GM19468 (cell line): ENCODE data around the gene MYL12B.
"Not testable (repeated sequence)": the region's sequence is repeated elsewhere in the genome, so short reads cannot be mapped to it uniquely, and the experiment has no call there.

Experiments
- ATAC-seq: cut with Tn5 transposase; IDR thresholded peaks from one replicate; pipeline ENCODE4 v1.9.1; 2021; ENCODE audit warnings: mild to moderate bottlenecking, moderate library complexity, moderate number of reproducible peaks; ENCODE audit not compliant: unreplicated experiment; ENCODE audit errors: extremely low read depth

Gene MYL12B

GRCh38 chr18:3256693-3257626 is 5.0 kb upstream of the MYL12B start:
- no peak for ATAC-seq

DNA sequence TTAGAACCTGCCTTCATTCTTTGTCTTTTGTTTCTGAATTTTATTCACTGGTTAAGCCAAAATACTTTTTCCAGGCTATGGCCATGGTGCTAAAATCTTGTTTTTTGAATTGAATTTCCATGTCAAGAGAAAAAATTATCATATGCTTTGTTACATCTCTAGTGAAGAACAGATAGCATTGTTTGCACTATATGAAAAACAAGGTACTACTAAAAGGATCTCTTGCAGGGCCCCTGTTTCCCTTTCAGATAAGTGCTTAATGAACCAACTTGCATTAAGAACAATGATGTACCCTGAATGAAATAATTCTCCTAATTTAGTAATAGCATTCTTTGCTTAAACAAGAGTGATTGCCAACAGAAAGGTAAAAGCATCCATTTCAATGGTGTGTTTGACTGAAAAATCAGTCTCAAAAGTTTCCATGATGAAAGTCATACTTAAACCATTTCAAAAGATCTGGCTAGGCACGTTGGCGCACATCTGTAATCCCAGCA is 4.3 kb upstream of the MYL12B start:
- no peak for ATAC-seq

- ATAC-seq: no peak
These were observed 949 bp upstream of the MYL12B start for GRCh38 chr18:3260995-3261372.

DNA sequence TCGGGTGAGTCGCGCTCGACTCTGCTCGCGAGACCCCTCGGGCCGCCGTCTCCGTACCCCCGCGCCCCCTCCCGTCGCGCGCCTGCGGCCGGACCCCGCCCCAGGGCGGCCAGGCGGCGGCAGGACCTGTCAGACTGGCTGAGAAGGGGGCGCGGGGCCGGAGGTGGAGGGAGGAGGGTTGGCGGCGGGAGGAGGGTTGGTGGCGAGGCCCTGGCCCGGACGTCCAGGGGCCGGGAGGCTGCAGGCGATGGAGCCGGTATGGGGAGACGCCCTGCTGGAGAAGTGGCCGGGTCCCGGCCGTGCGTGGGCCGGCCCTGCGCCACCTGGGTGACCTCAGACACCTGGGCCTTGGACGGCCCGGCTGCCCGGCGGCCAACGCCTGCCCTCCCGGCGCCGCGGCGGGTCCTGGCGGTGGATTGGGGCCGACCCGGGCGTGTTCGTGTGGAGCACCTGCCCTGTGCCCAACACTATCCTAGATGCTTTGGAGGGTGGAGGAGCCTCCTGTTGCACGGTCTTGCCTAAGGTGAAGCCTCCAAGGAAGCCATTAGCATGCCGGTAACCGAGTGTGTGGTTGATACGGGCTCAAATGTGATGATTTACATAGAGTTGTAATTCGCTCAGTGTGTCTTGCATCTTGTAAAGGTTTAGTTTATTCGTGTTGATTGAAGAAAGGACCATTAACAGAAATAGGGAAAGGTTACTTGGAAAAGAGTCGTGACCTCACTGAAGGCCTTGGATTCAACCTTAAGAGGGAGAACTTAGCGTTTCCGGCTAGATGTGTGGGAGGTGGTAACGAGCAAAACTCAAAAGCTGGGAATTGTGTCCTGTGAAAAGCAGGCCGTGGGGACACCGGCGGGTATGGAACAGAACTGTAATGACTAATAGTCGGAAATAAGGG is 550 bp downstream of the MYL12B start:
- ATAC-seq: no peak

DNA sequence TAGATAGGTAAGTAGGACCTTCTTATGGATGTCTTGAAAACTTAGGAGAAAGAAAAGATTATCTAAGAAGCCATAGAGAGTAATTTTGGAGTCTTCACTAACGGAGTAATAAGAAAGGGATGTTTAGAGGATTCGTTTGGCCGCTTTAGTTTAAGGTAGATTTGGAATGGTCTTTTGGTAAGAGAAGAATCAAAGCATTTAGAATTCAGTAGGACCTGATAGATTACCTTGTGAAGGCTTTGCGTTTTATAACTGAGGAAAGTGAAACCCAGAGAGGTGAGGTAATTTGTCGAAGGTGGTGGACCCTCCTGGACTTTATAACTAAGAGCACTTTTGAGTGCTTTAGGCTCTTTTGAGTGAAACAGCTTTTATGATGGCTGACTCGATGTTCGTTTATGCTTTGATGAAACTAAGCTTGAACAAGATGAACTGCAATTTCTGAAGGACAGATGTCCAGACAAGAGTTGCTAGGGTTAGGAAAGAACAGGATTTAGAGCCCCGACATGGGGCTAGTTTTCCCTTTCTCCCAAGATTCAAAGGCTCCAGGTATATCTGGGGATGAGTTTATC is 1.3 kb downstream of the MYL12B start:
- ATAC-seq: no peak

GRCh38 chr18:3264362-3264761 is 2.4 kb downstream of the MYL12B start:
- ATAC-seq: no peak

DNA sequence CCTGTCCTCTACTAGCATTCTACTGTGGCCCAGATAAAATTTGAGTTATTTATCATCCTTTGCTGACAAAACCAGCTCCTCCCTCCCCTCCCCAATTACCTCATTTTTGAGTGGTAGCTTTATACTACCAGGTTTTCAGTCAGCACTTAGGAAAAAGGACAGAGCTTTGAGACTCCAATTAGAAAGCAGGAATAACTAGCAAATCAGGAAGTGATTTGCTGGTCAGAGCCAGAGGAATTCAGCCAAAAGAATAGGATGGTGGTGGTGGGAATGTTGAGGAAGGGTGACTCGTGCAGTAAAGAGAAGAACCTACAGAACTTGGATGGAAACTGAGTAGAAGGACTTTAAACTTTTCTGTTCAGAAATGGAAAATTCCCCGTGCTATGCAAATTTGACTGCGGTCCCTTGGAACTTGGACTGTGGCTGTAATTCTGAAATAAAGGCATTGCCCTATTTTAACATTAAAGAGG is 3.7 kb downstream of the MYL12B start:
- no peak for ATAC-seq

- ATAC-seq: no peak
These were observed 4.2 kb downstream of the MYL12B start for GRCh38 chr18:3266062-3266608.

- no peak for ATAC-seq
These were observed 6.4 kb downstream of the MYL12B start for GRCh38 chr18:3268306-3268705.

DNA sequence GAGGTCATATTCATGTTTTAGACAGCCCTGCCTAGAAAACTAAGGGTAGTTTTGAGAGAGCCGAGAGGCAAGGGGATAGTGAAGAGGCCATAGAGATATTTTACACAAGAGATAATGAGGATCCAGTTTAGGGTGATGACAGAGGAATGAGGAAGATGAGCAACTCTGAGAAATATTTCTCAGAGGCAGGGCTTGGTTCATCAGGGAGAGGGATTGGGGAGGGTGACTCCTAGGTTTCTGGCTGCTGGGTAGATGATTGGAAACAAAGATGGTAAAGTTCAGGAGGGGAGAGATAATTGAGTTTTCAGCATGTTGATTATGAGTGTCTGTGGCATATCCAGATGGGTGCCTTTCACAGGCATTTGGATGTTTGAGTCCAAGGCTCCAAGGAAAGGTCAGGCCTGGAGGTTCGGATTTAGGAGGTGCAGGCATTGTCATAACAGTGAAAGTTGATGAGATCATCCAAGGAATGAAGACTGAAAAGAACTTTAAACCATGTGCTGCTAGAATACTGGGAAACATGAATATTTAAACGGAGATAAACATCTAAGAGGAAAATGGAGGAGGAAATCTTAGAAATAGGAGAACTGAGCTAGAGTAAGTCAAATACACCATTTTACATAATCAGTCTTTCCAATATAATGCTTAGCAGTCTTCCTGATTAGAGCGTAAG is 7.4 kb downstream of the MYL12B start:
- ATAC-seq: no peak

GRCh38 chr18:3269914-3270299 is 8.0 kb downstream of the MYL12B start:
- ATAC-seq: no peak

GRCh38 chr18:3273042-3273441 is 11.1 kb downstream of the MYL12B start:
- no peak for ATAC-seq

- ATAC-seq: not testable (repeated sequence)
These were observed 15.8 kb downstream of the MYL12B start for GRCh38 chr18:3277643-3278213.

DNA sequence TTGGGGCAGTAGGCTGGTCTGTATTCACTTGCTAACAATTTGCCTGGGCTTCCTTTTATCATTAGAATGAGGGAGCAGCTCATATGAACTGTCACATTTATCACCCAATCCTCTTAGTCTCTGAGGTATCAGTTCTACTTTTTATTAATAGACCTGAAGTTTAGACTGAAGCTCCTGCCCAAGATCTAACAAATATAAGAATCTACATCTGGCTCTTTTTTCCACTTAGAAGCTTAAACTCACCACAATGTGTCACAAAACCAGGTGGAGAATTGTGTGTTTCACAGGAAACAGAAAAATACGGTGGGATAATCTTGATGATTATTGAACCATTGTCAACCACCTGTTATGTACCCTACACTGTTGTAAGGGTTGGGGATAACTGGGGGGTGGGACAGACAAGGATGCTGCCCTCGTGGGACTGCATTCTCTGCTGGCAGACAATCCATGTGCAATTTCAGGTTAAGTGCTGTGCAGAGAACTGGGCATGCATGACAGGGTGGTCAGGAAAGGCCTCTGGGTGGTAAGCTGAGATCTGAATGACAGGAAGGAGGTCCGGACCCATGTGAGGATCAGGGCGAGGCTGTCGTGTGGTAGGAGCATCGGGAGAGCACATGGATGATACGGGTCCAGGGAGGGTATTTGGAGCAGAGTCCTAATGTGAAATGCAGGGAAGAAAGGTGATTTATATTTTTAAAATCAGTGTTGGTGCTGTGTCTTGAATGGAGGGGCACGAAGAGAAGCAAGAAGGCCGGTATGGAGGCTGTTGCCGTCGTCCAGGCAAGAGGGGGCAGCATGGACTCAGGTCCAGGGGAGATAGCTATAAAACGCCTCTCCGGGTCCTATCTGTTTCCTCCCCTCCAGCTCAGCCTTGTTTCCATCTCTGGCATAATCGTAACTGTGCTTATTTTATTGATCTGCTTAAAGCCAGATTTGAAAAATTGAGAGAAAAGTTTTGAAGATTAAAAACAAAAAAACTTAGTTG is 17.6 kb downstream of the MYL12B start:
- no peak for ATAC-seq

DNA sequence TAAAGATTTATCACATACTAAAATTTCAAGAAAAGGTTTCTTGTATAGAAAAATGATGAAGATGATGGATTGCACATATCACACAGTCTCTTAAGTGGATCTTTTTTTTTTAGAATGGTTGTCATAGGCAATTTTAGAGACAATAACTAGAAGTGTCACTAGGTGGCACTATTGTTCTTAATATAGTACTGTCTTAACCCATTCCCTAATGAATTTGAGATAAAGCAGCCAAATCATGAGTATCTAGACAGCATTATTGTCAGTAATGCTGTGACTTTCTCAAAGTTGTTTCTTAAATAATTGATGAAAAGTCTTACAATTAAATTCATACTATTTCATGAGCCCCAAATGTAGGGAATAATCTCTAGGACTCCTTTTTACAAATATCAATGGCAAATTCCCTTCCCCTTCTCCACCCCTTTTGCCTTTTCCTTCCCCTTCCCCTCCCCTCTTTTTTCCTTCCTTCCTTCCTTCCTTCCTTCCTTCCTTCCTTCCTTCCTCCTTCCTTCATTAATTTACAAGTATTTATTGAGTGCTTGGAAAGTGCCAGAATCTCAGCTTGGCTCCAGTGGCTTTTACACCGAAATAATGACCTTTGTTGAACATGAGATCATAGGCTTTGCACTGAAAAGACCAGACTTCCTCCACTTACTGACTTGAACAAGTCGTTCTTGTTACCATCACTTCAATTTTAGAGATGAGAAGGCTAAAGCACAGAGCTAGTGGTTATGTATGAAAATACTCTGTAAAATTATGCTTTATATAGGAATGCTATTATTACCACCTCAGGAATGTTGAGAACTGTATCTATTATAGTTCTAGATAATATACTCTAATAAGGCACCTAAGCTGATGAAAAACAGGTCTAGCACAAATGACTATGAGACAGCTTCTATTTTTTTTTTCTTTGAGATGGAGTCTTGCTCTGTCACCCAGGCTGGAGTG is 19.8 kb downstream of the MYL12B start:
- no peak for ATAC-seq

DNA sequence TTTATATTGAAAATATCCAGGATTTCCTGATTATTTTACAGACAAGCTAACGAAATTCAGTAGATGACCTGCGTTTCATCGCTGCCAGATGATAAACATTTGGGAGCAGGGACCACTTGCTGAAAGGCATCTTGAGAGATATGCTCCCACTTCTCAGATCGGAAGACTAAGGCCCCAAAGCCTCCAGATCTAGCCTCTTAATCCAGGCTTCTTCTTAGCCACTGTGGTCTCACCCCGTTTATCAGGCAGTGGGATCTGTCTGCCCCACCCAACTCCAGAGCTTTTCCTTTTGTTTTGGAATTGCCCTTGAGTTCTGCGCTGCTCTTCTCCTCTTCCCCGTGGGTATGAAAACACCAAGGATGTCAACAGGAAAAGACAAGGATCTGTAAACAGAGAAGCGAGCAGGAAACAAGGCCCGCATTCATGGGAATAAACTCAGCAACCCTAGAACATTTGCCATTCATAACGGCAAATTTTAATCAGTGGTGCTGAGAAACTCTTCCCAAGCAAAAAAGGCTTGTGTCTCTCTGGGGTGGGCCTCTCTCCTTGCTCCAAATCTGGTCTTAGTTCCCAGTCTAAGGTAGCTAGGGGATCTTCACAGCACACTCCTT is 21.4 kb downstream of the MYL12B start:
- ATAC-seq: no peak

- no peak for ATAC-seq
These were observed 22.0 kb downstream of the MYL12B start for GRCh38 chr18:3283908-3284307.
